Progenitor cell of endocrine pancreas (in vitro differentiated cells): ENCODE results near the gene NLK. TPM values are rescaled to one million over a fixed set of nuclear protein-coding genes. Genes with fewer than 3 reads are reported as not detected.
"Not testable (repeated sequence)": the region's sequence is repeated elsewhere in the genome, so short reads cannot be mapped to it uniquely, and the experiment has no call there.

Experiments used
- DNase-seq: peaks from one replicate; pipeline ENCODE4 v3.0.0; 2021; ENCODE audit warnings: low spot score; ENCODE audit not compliant: unreplicated experiment
- H3K27ac Mint-ChIP-seq: 2 replicates; pipeline ENCODE4 v1.8.0; 2021; ENCODE audit warnings: mild to moderate bottlenecking, moderate library complexity, mixed read lengths
- H3K27me3 Mint-ChIP-seq: 2 replicates; pipeline ENCODE4 v1.8.0; 2021; ENCODE audit warnings: mixed read lengths
- H3K36me3 Mint-ChIP-seq: 2 replicates; pipeline ENCODE4 v1.8.0; 2022; ENCODE audit warnings: mixed read lengths; ENCODE audit not compliant: insufficient read depth
- H3K4me1 Mint-ChIP-seq: 2 replicates; pipeline ENCODE4 v1.8.0; 2021; ENCODE audit warnings: low read depth, mixed read lengths
- H3K4me3 Mint-ChIP-seq: 2 replicates; pipeline ENCODE4 v1.8.0; 2021; ENCODE audit warnings: low read depth, mild to moderate bottlenecking, moderate library complexity, mixed read lengths
- H3K9me3 Mint-ChIP-seq: 2 replicates; pipeline ENCODE4 v1.8.0; 2021; ENCODE audit warnings: low read depth, mixed read lengths
- total RNA-seq: library from RNA; stranded (reverse); gene quantifications from 2 replicates; pipeline ENCODE4 v1.2.1, GENCODE V29; 2021
- TF ChIP-seq, protein P1 (sequence below): fragments of 200-600 bp; sonication (generic); IDR thresholded peaks from one replicate; pipeline ENCODE4 v1.5.0; 2021; ENCODE audit warnings: antibody characterized with exemption, mild to moderate bottlenecking; ENCODE audit not compliant: unreplicated experiment

Gene NLK
- total RNA-seq, 1 donor from 2014 or later = 38.9 TPM

DNA sequence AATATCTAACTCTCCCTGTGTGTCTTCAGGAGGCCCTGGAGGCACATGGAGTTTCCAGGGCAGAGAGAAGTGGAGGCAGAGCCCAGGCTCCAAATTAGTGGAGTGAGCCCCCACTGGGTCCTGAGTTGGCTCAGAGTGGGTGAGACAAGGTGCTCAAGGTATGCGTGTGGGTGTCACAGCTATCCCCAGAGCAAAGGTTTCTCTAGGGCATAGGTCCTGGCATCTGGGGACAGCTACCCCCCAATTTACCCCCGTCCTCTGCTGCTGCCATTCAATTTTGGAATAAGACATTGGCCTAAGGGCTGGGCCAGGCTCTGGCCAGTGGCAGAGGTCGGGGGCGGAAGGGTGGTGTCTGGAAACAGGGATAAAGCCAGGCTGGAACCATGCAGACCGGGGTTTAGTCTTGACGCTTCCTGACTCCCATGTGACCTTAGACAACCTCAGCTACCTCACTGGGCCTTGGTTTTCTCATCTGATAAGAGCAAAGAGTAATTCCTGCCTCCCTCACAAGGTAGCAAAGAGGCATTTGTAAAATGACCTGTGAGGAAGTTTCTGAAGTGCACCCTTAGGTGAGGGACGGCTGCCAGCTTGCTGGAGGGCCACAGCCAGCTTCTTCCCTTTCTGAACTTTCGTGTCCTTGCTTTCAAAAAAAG, 198.3 kb downstream of the NLK start:
- Mint-ChIP-seq H3K27ac (no peak overlapping the region), H3K4me1 (peaks cover 5% of the 10 kb centered on the region), H3K4me3 (no peak overlapping the region), H3K9me3 (no peaks in the 10 kb centered on the region), H3K36me3 (no peaks in the 10 kb centered on the region), H3K27me3 (peaks cover 8% of the 10 kb centered on the region)
- TF ChIP-seq, protein P1, sequence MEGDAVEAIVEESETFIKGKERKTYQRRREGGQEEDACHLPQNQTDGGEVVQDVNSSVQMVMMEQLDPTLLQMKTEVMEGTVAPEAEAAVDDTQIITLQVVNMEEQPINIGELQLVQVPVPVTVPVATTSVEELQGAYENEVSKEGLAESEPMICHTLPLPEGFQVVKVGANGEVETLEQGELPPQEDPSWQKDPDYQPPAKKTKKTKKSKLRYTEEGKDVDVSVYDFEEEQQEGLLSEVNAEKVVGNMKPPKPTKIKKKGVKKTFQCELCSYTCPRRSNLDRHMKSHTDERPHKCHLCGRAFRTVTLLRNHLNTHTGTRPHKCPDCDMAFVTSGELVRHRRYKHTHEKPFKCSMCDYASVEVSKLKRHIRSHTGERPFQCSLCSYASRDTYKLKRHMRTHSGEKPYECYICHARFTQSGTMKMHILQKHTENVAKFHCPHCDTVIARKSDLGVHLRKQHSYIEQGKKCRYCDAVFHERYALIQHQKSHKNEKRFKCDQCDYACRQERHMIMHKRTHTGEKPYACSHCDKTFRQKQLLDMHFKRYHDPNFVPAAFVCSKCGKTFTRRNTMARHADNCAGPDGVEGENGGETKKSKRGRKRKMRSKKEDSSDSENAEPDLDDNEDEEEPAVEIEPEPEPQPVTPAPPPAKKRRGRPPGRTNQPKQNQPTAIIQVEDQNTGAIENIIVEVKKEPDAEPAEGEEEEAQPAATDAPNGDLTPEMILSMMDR = no peak
- DNase-seq = no peak

DNA sequence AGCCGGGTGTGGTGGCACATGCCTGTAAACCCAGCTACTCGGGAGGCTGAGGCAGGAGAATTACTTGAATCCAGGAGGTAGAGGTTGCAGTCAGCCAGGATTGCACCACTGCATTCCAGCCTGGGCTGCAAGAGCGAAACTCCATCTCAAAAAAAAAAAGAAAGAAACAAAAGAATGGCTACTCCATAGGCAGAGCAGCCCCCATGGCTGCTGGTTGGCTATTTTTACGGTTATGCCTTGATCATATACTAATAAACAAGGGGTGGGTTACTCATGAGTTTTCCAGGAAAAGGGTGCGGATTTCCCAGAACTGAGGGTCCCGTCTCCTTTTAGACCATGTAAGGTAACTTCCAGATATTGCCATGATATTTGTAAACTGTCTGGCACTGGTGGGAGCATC, 200.3 kb downstream of the NLK start:
- Mint-ChIP-seq H3K9me3 (no peaks in the 10 kb centered on the region), H3K4me3 (no peak overlapping the region), H3K4me1 (no peaks in the 10 kb centered on the region), H3K36me3 (no peaks in the 10 kb centered on the region), H3K27me3 (peaks cover 13% of the 10 kb centered on the region), H3K27ac (no peak overlapping the region)
- DNase-seq = no peak
- TF ChIP-seq, protein P1 = no peak

DNA sequence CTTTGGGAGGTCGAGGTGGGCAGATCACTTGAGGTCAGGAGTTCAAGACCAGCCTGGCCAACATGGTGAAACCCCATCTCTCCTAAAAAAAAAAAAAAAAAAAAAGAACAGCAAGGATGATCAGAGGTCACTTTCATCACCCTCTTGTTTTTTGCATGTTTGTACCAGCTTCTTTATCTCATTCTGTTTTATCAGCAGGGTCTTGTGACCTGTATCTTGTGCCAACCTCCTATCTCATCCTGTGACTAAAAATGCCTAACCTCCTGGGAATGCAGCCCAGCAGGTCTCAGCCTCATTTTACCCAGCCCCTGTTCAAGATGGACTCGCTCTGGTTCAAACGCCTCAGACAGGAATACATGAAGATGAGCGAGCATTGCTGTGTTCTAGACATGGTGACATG, 200.8 kb downstream of the NLK start:
- H3K27me3 Mint-ChIP-seq = peaks cover 11% of the 10 kb centered on the region
- not testable (repeated sequence) for H3K4me3 Mint-ChIP-seq, H3K36me3 Mint-ChIP-seq, H3K4me1 Mint-ChIP-seq, DNase-seq, H3K9me3 Mint-ChIP-seq, H3K27ac Mint-ChIP-seq

DNA sequence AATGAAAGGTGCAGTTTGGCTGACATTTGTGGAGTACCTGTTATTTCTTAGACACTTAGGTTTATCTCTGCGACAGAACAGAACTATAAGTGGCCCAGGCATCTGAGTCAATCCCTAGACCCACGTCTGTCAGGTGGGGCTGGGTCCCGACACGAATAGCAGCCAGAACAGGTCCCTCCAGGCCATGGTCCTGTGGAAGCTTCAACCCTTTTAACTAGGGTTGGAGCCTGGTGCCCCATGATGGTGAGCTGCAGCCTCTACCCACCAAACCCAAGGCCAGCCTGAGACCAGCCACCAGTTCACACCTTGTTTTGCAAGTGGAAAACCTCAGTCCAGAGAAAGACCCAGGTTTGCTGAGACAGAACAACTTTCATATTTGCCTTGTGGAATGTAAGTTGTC, 202.0 kb downstream of the NLK start:
- Mint-ChIP-seq H3K27me3 (peaks cover 15% of the 10 kb centered on the region), H3K4me1 (no peaks in the 10 kb centered on the region), H3K27ac (no peak overlapping the region), H3K9me3 (no peaks in the 10 kb centered on the region), H3K36me3 (no peaks in the 10 kb centered on the region), H3K4me3 (no peak overlapping the region)
- no peak for DNase-seq
- TF ChIP-seq, protein P1 = no peak

Other genes with a start within 250 kb of the NLK start
- gene NOS2, start 242.1 kb upstream of the NLK start, total RNA-seq = 0.82 and 1.6 TPM in 2 replicates
- gene LYRM9, start 149.3 kb upstream of the NLK start, total RNA-seq = 9.5 and 12.2 TPM in 2 replicates